Gastroesophageal sphincter (tissue), 3 donors: Measurements from ENCODE around the gene IDH2.

ENCODE experiments used
- CTCF ChIP-seq, 4 experiments: fragments of 200-600 bp in 2 of 4; fragments of 450-650 bp in 2 of 4; sonication (generic) in 1 of 4; IDR thresholded peaks; one replicate each; pipeline ENCODE4 v1.5.1; 2017 to 2019; ENCODE audit warnings: antibody characterized with exemption in 4 of 4, mild to moderate bottlenecking in 2 of 4, moderate library complexity in 2 of 4
- POLR2AphosphoS5 ChIP-seq: sonication (generic); formaldehyde crosslinking; IDR thresholded peaks from one replicate; pipeline ENCODE4 v1.6.1; 2017; ENCODE audit warnings: antibody characterized with exemption

GRCh38 chr15:90036806-90037510, 65.3 kb downstream of the IDH2 start:
- no peak for TF ChIP-seq CTCF (IDR thresholded peaks at IDR 0.05)
- no peak for TF ChIP-seq POLR2AphosphoS5
